ENCODE data around the gene TMEM198. TPM values are rescaled to one million over a fixed set of nuclear protein-coding genes. Genes with fewer than 3 reads are reported as not detected.

TMEM198 gene
- total and polyA plus RNA-seq, 2 of the 4 experiments (the other 2 are of a cell fraction) = 0.18 to 2.2 TPM

DNA sequence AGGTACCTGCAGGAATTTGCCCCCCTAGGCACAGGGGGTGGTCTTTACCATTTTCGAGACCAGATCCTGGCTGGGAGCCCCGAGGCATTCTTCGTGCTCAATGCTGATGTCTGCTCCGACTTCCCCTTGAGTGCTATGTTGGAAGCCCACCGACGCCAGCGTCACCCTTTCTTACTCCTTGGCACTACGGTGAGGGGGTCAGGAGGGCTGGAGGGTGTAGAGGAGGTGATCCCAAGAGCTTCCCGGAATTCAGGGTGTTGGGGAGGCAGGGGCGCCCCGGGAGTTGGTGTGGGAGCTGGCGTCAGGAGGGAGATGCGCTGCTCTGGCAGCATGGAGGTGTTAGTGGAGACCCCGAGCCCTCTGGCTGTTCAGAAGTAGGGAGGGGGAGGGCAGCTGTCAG, 42.0 kb upstream of the TMEM198 start:
- Histone ChIP-seq H4K5ac (ENCODE audit: low read depth, low read length) (no peak overlapping the region), H3K27ac (ENCODE audit: insufficient read depth, low read length) (no peak overlapping the region), H3K9me1 (ENCODE audit: insufficient read depth, low read length) (peaks cover 12% of the 10 kb centered on the region), H3K79me1 (ENCODE audit: low read depth in 1 of 2, low read length in 2 of 2) (peaks cover 18 to 32% of the 10 kb centered on the region in 2 experiments), H2AFZ (replicated peaks; ENCODE audit: low read length, poor library complexity) (no peak overlapping the region), H3K4me2 (ENCODE audit: low read depth, low read length) (no peak overlapping the region), H2BK15ac (ENCODE audit: low read depth, low read length) (no peak overlapping the region), H3K4ac (ENCODE audit: low read depth, low read length) (no peak overlapping the region), H3K9ac (ENCODE audit: low read depth, low read length) (no peak overlapping the region), H3K9me3 (ENCODE audit: control insufficient read depth, insufficient read depth, low read length) (no peaks in the 10 kb centered on the region), H2BK20ac (ENCODE audit: low read depth, low read length) (no peak overlapping the region), H4K8ac (ENCODE audit: low read depth in 2 of 2, low read length in 2 of 2) (no peak overlapping the region), H2AK5ac (ENCODE audit: low read depth, low read length) (no peak overlapping the region), H3K14ac (replicated peaks; ENCODE audit: low read depth, low read length) (no peak overlapping the region), H4K91ac (ENCODE audit: insufficient read depth, low read depth, low read length) (no peak overlapping the region), H3K23ac (ENCODE audit: low read depth, low read length) (no peak overlapping the region), H3K56ac (ENCODE audit: extremely low read depth, insufficient read depth, low read length) (no peak overlapping the region), H2AK9ac (replicated peaks; ENCODE audit: low read depth, low read length, poor library complexity) (no peak overlapping the region), H3K36me3 (ENCODE audit: control insufficient read depth, insufficient read depth, low read length) (peaks cover 42% of the 10 kb centered on the region), H2BK120ac (ENCODE audit: low read depth, low read length) (no peak overlapping the region), H3K27me3 (ENCODE audit: control insufficient read depth, insufficient read depth, low read length) (no peaks in the 10 kb centered on the region), H3K4me1 (ENCODE audit: control insufficient read depth, insufficient read depth, low read length) (peaks cover 13% of the 10 kb centered on the region), H2BK5ac (ENCODE audit: low read depth, low read length, poor library complexity, severe bottlenecking) (no peak overlapping the region), H3K4me3 (ENCODE audit: insufficient read depth, low read depth, low read length) (no peak overlapping the region), H3K18ac (ENCODE audit: low read depth, low read length) (no peak overlapping the region), H4K20me1 (ENCODE audit: insufficient read depth, low read length) (no peaks in the 10 kb centered on the region)
- no peak for TF ChIP-seq RFX5 (IDR thresholded peaks at IDR 0.05; ENCODE audit: low read depth, low read length)
- no peak for TF ChIP-seq MAZ (IDR thresholded peaks at IDR 0.05; ENCODE audit: borderline replicate concordance, low read depth, low read length)
- TF ChIP-seq RAD21 (IDR thresholded peaks at IDR 0.05; ENCODE audit: low read length) = no peak
- no peak for TF ChIP-seq BHLHE40 (IDR thresholded peaks at IDR 0.05; ENCODE audit: low read depth, low read length)
- TF ChIP-seq, protein P1, sequence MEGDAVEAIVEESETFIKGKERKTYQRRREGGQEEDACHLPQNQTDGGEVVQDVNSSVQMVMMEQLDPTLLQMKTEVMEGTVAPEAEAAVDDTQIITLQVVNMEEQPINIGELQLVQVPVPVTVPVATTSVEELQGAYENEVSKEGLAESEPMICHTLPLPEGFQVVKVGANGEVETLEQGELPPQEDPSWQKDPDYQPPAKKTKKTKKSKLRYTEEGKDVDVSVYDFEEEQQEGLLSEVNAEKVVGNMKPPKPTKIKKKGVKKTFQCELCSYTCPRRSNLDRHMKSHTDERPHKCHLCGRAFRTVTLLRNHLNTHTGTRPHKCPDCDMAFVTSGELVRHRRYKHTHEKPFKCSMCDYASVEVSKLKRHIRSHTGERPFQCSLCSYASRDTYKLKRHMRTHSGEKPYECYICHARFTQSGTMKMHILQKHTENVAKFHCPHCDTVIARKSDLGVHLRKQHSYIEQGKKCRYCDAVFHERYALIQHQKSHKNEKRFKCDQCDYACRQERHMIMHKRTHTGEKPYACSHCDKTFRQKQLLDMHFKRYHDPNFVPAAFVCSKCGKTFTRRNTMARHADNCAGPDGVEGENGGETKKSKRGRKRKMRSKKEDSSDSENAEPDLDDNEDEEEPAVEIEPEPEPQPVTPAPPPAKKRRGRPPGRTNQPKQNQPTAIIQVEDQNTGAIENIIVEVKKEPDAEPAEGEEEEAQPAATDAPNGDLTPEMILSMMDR (conservative IDR thresholded peaks at IDR 0.05; ENCODE audit: low read depth, low read length) = no peak
- no peak for TF ChIP-seq MAFK (IDR thresholded peaks at IDR 0.05; ENCODE audit: low read depth, low read length)
- TF ChIP-seq NFE2L2 (IDR thresholded peaks at IDR 0.05; ENCODE audit: low read depth, low read length) = no peak
- TF ChIP-seq CEBPB (IDR thresholded peaks at IDR 0.05; ENCODE audit: low read depth, low read length) = no peak
- TF ChIP-seq, protein P2, sequence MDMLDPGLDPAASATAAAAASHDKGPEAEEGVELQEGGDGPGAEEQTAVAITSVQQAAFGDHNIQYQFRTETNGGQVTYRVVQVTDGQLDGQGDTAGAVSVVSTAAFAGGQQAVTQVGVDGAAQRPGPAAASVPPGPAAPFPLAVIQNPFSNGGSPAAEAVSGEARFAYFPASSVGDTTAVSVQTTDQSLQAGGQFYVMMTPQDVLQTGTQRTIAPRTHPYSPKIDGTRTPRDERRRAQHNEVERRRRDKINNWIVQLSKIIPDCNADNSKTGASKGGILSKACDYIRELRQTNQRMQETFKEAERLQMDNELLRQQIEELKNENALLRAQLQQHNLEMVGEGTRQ (IDR thresholded peaks at IDR 0.05; ENCODE audit: low read depth, low read length) = no peak
- TF ChIP-seq CHD1 (IDR thresholded peaks at IDR 0.05; ENCODE audit: low read depth, low read length) = no peak
- TF ChIP-seq SMC3 (IDR thresholded peaks at IDR 0.05; ENCODE audit: low read depth, low read length) = no peak
- no peak for TF ChIP-seq MXI1 (IDR thresholded peaks at IDR 0.05; ENCODE audit: borderline replicate concordance, low read depth, low read length)
- POLR2A ChIA-PET (ENCODE audit: unreplicated experiment) = no interaction called here
- in situ Hi-C loops (cut with MboI; ENCODE audit: low sequenced_read_pairs) = no loop called here
- ATAC-seq (ENCODE audit: low read depth) (no peak), DNase-seq (no peak)
- WGBS, 2 experiments (ENCODE audit: extremely low coverage in 2 of 2, insufficient read length in 1 of 2) = 68% methylated on average over 8 of the region's 14 CpGs; no CpG with 5 or more reads in 1 of the 2 experiments
- dilution Hi-C loops (cut with HindIII; ENCODE audit: low sequenced_read_pairs, unreplicated experiment) = no loop called here
- CTCF ChIA-PET = no interaction called here
- no TSS peak for BruUV-seq (replicated peaks)
- intact Hi-C loops (cut with micrococcal nuclease) = no loop called here

Measured in IMR-90 (cell line).